Measurements from ENCODE around the gene MALAT1. TPM values are rescaled to one million over a fixed set of nuclear protein-coding genes. Genes with fewer than 3 reads are reported as not detected.

MALAT1 gene
- total and polyA plus RNA-seq, 2 of the 13 experiments (the other 11 are each of a cell fraction or from before 2014, with no cell fraction given): 143 to 1,237 TPM

DNA sequence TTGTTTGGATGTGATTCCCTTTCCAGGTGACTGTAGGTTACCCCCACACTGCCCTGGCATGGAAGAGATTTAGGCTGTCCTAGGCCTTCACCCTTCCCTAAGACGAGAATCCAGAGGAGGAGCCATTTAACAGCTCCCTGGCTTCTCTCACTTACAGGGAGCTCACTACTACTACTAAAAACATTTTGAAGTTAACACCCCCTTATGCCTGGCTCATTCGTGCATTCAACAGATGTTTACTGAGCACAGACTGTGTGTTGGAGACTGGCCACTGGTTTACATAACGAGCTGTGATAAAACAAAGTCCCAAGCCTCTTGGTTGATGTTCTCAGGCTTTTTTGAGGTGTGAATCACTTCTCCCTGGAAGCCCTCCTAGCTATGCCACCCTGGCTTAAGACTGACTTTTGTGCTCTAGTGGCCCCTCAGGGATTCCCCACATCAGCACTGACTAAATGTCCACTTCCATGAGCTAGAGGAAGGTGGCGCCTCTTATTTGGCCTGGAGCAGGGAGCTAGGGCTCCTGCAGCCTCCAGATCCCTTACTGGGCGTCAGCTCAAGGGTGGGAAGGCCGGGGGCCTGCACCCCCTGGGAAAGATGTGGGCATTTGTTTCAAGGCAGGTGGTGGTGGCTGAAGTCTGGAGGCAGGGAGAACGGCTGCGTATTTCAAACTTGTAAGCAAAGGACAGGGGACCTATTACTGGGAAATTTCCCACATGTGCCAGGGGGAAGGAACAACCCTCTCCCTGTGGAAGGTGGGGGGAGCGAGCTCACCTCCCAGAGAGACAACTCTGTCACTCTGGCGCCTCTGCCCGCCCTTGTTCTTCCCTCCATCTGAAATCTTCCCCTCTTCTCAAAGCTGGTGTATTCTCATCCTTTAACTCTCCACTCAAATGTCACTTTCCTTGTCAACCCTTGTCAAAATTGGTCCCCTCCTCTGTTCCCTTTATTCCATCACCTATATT lies 19.4 kb upstream of the MALAT1 start (continued):
- no peak for TF ChIP-seq ZNF768 (CRISPR knock-in tag; IDR thresholded peaks at IDR 0.05)
- TF ChIP-seq POLR2A (IDR thresholded peaks at IDR 0.05; ENCODE audit: insufficient read depth in 1 of 2, low read depth in 2 of 2, low read length in 2 of 2): no peak
- TF ChIP-seq ZNF296 (CRISPR knock-in tag; conservative IDR thresholded peaks at IDR 0.05): no peak
- no peak for TF ChIP-seq XBP1 (CRISPR knock-in tag; IDR thresholded peaks at IDR 0.05)
- TF ChIP-seq ZNF468 (CRISPR knock-in tag; IDR thresholded peaks at IDR 0.05): no peak
- TF ChIP-seq, protein P1, sequence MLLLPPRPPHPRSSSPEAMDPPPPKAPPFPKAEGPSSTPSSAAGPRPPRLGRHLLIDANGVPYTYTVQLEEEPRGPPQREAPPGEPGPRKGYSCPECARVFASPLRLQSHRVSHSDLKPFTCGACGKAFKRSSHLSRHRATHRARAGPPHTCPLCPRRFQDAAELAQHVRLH (CRISPR knock-in tag; IDR thresholded peaks at IDR 0.05; ENCODE audit: borderline replicate concordance, low read depth): 0 out of 2 replicates have a peak, but pooled peaks have one; percentile 43
- peak; percentile 70 for TF ChIP-seq ZNF761 (CRISPR knock-in tag; conservative IDR thresholded peaks at IDR 0.05)
- no peak for TF ChIP-seq DMAP1 (CRISPR knock-in tag; IDR thresholded peaks at IDR 0.05)
- TF ChIP-seq HMGA1 (CRISPR knock-in tag; conservative IDR thresholded peaks at IDR 0.05): no peak
- TF ChIP-seq ZNF343 (CRISPR knock-in tag; IDR thresholded peaks at IDR 0.05): no peak
- TF ChIP-seq ZFP41 (CRISPR knock-in tag; IDR thresholded peaks at IDR 0.05; ENCODE audit: borderline replicate concordance): no peak
- no peak for TF ChIP-seq TMF1 (CRISPR knock-in tag; IDR thresholded peaks at IDR 0.05; ENCODE audit: low read depth)
- TF ChIP-seq, protein P2, sequence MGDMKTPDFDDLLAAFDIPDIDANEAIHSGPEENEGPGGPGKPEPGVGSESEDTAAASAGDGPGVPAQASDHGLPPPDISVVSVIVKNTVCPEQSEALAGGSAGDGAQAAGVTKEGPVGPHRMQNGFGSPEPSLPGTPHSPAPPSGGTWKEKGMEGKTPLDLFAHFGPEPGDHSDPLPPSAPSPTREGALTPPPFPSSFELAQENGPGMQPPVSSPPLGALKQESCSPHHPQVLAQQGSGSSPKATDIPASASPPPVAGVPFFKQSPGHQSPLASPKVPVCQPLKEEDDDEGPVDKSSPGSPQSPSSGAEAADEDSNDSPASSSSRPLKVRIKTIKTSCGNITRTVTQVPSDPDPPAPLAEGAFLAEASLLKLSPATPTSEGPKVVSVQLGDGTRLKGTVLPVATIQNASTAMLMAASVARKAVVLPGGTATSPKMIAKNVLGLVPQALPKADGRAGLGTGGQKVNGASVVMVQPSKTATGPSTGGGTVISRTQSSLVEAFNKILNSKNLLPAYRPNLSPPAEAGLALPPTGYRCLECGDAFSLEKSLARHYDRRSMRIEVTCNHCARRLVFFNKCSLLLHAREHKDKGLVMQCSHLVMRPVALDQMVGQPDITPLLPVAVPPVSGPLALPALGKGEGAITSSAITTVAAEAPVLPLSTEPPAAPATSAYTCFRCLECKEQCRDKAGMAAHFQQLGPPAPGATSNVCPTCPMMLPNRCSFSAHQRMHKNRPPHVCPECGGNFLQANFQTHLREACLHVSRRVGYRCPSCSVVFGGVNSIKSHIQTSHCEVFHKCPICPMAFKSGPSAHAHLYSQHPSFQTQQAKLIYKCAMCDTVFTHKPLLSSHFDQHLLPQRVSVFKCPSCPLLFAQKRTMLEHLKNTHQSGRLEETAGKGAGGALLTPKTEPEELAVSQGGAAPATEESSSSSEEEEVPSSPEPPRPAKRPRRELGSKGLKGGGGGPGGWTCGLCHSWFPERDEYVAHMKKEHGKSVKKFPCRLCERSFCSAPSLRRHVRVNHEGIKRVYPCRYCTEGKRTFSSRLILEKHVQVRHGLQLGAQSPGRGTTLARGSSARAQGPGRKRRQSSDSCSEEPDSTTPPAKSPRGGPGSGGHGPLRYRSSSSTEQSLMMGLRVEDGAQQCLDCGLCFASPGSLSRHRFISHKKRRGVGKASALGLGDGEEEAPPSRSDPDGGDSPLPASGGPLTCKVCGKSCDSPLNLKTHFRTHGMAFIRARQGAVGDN (CRISPR knock-in tag; IDR thresholded peaks at IDR 0.05): peak; percentile 47
- peak; percentile 48; the same call in 1 of the 2 replicates for TF ChIP-seq ERF (CRISPR knock-in tag; IDR thresholded peaks at IDR 0.05)
- TF ChIP-seq SOX6 (IDR thresholded peaks at IDR 0.05): no peak
- peak; percentile 28; the same call in 1 of the 2 replicates for TF ChIP-seq SOX6 (CRISPR knock-in tag; IDR thresholded peaks at IDR 0.05)
- TF ChIP-seq, protein P3, sequence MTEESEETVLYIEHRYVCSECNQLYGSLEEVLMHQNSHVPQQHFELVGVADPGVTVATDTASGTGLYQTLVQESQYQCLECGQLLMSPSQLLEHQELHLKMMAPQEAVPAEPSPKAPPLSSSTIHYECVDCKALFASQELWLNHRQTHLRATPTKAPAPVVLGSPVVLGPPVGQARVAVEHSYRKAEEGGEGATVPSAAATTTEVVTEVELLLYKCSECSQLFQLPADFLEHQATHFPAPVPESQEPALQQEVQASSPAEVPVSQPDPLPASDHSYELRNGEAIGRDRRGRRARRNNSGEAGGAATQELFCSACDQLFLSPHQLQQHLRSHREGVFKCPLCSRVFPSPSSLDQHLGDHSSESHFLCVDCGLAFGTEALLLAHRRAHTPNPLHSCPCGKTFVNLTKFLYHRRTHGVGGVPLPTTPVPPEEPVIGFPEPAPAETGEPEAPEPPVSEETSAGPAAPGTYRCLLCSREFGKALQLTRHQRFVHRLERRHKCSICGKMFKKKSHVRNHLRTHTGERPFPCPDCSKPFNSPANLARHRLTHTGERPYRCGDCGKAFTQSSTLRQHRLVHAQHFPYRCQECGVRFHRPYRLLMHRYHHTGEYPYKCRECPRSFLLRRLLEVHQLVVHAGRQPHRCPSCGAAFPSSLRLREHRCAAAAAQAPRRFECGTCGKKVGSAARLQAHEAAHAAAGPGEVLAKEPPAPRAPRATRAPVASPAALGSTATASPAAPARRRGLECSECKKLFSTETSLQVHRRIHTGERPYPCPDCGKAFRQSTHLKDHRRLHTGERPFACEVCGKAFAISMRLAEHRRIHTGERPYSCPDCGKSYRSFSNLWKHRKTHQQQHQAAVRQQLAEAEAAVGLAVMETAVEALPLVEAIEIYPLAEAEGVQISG (CRISPR knock-in tag; IDR thresholded peaks at IDR 0.05): 0 out of 2 replicates have a peak, but pooled peaks have one; percentile 3
- peak; percentile 48 for TF ChIP-seq ZFX (CRISPR knock-in tag; IDR thresholded peaks at IDR 0.05; ENCODE audit: low read depth)
- TF ChIP-seq ZNF75D (CRISPR knock-in tag; IDR thresholded peaks at IDR 0.05; ENCODE audit: borderline replicate concordance): no peak
- no peak for TF ChIP-seq ZNF619 (CRISPR knock-in tag; IDR thresholded peaks at IDR 0.05)
- TF ChIP-seq MAZ (IDR thresholded peaks at IDR 0.05; ENCODE audit: borderline replicate concordance, low read depth, low read length): 0 out of 2 replicates have a peak, but pooled peaks have one; percentile 33
- TF ChIP-seq MAZ (CRISPR knock-in tag; IDR thresholded peaks at IDR 0.05; ENCODE audit: low read depth): peak; percentile 21; the same call in 1 of the 2 replicates
- TF ChIP-seq POGZ (CRISPR knock-in tag; IDR thresholded peaks at IDR 0.05): no peak

All from HepG2 (cell line).